HG02852 (cell line): ENCODE results near the gene PLEKHA7.

ENCODE experiments used
- ATAC-seq: cut with Tn5 transposase; IDR thresholded peaks from one replicate; pipeline ENCODE4 v1.9.1; 2021; ENCODE audit warnings: mild to moderate bottlenecking, moderate library complexity; ENCODE audit not compliant: unreplicated experiment

The PLEKHA7 gene

GRCh38 chr11:16778286-16778685 is 235.9 kb downstream of the PLEKHA7 start:
- no peak for ATAC-seq

- ATAC-seq: no peak
These were observed 236.6 kb downstream of the PLEKHA7 start for GRCh38 chr11:16777613-16777975.

GRCh38 chr11:16776711-16777612 is 237.3 kb downstream of the PLEKHA7 start:
- no peak for ATAC-seq

- no peak for ATAC-seq
These were observed 238.5 kb downstream of the PLEKHA7 start for GRCh38 chr11:16775614-16776283.

- no peak for ATAC-seq
These were observed 239.1 kb downstream of the PLEKHA7 start for GRCh38 chr11:16774936-16775613.

GRCh38 chr11:16773981-16774935 is 240.0 kb downstream of the PLEKHA7 start:
- no peak for ATAC-seq

- no peak for ATAC-seq
These were observed 242.1 kb downstream of the PLEKHA7 start for GRCh38 chr11:16772141-16772512.

- no peak for ATAC-seq
These were observed 242.7 kb downstream of the PLEKHA7 start for GRCh38 chr11:16771350-16772140.

- no peak for ATAC-seq
These were observed 244.2 kb downstream of the PLEKHA7 start for GRCh38 chr11:16770016-16770415.

- ATAC-seq: no peak
These were observed 244.8 kb downstream of the PLEKHA7 start for GRCh38 chr11:16769386-16769785.

- ATAC-seq: no peak
These were observed 246.3 kb downstream of the PLEKHA7 start for GRCh38 chr11:16767957-16768356.

- no peak for ATAC-seq
These were observed 247.1 kb downstream of the PLEKHA7 start for GRCh38 chr11:16767137-16767536.

GRCh38 chr11:16764888-16765287 is 249.3 kb downstream of the PLEKHA7 start:
- ATAC-seq: no peak

GRCh38 chr11:16763746-16764145 is 250.5 kb downstream of the PLEKHA7 start:
- ATAC-seq: no peak

GRCh38 chr11:16759857-16760508 is 254.2 kb downstream of the PLEKHA7 start:
- no peak for ATAC-seq

GRCh38 chr11:16758382-16759024 is 255.7 kb downstream of the PLEKHA7 start:
- no peak for ATAC-seq

- ATAC-seq: no peak
These were observed 263.8 kb downstream of the PLEKHA7 start for GRCh38 chr11:16750417-16750816.

- no peak for ATAC-seq
These were observed 264.5 kb downstream of the PLEKHA7 start for GRCh38 chr11:16749666-16750065.

- no peak for ATAC-seq
These were observed 265.1 kb downstream of the PLEKHA7 start for GRCh38 chr11:16749092-16749491.
